IPS-18c (cell line): ENCODE measurements around the gene PMFBP1.
"Not testable (repeated sequence)": the region's sequence is repeated elsewhere in the genome, so short reads cannot be mapped to it uniquely, and the experiment has no call there.

Experiments
- H3K4me3 ChIP-seq: 2 replicates; pipeline ENCODE4 v1.7.0; 2013; ENCODE audit warnings: low read depth, mild to moderate bottlenecking, low read length, moderate library complexity; ENCODE audit not compliant: insufficient read depth
- H3K9me3 ChIP-seq: one replicate; pipeline ENCODE4 v1.6.1; 2013; ENCODE audit warnings: mild to moderate bottlenecking, low read length, moderate library complexity; ENCODE audit not compliant: control insufficient read depth, insufficient read depth

The PMFBP1 gene

DNA sequence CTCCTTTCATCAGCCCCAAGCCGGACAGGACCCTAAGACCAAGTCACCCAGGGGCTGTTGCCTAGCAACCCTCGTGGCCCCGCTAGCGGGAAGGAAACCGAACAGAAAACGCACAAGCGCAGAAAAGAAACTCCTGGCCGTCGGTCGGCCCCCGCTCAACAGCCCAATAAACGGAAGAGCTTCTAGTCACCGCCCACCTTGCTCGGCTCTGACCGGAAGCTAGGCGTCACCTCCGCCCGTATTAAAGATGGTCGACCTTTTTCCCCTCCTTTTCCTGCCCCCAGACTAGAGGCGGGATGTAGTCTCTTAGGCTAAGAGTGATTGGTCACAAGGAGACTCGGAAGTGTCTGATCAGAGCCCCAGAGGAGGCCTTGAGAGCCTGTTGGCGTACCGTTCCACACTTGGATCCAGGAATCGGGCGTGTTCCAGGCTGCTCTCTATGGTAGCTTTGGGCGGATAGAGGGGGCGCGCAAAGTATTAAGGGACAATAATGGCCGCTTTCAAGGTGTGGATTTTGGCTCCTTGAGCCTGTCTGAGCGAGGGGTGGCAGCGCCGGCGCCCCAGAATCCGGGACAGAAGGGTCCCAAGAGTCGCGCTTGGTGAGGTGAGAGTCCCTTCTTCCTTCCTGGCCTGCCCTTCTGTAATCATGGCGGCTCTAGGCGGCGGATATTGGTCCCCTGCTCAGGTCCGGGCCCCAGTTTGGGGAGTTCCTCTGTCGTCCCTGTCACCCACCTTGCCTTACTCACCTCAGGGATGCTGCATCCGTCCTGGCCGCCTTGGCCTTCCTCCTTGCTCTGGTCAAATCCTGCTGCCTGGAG is 78.3 kb downstream of the PMFBP1 start, which contains the start of the genes DHX38 and TXNL4B:
TSS of gene DHX38 (plus strand) at position 400 of the 818 bp plus-strand sequence. CDS start 2,311 bp downstream, outside the sequence.
TSS of gene TXNL4B (minus strand) at position 173 of the 818 bp plus-strand sequence. CDS start 2,871 bp downstream, outside the sequence.
- H3K4me3 ChIP-seq: peak within 1 kb of the TSS; percentile 94
- no peaks in the 10 kb centered on the region for H3K9me3 ChIP-seq

DNA sequence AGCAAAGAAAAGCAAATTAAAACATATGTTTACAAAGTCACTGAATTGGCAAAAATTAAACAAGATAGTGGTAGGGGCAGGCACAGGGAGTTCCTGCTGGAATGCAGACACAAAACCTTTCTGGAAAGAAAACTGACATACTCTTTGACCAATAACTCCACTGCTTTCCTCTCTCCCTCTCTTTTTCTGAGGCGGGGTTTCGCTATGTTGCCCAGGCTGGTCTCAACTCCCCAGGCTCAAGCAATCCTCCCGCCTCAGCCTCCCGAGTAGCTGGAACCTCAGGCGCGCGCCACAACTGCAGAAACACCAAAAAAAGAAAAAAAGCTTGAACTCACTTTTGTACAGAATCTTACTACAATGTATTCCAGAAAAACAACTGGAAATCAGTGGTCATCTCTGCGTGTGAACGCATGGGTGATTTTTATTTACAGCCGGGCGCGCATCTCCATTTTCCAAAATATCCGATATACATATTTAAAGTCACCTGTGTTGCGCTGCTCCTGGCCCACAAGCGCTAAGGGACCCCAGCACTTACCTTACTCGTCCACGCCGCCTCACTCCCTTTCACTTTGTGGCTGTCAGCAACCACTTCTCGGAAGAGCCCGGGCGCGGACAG is 79.0 kb downstream of the PMFBP1 start:
- no peaks in the 10 kb centered on the region for H3K9me3 ChIP-seq
- peak overlapping the region; percentile 94 for H3K4me3 ChIP-seq

DNA sequence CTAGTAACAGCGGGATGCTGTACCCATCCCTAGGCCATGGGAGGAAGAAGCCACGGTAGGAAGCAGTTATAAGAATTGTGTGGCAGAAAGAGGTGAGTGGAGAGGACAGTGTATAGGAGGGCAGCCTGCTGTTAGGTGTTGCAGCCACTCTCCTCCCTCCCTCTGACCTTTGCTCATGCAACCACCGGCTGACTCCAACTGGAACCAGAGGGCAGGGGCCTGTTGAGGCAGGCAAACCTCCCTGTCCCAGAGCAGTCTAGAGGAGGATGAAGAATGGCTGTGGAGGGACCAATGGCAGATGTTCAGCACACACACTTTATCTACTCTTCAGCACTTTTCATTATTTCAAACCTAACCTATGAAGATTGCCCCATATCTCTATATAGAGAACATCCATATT is 80.7 kb downstream of the PMFBP1 start:
- no peak overlapping the region for H3K4me3 ChIP-seq
- no peaks in the 10 kb centered on the region for H3K9me3 ChIP-seq

DNA sequence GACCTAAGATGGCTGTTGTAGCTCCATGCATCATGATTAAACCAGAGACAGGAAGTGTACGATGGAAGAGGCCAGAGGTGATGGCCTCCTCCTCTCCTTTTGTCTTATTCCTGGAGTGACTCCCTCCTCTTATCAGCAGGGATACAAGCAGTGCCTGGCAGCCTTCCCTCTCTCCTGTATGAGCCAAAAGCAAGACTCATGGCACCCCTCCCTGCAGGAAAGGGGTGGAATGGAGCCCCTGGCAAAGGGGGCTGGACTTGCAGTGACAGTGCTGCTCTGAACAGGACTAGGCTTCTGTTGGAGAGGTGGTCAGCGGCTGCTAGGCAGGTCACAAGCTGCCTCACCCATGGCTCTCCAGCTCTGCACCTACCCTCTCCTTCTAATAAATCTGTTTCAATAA is 87.0 kb downstream of the PMFBP1 start:
- H3K4me3 ChIP-seq: no peak overlapping the region; the same call in 1 of the 2 replicates
- peaks cover 3% of the 10 kb centered on the region for H3K9me3 ChIP-seq

DNA sequence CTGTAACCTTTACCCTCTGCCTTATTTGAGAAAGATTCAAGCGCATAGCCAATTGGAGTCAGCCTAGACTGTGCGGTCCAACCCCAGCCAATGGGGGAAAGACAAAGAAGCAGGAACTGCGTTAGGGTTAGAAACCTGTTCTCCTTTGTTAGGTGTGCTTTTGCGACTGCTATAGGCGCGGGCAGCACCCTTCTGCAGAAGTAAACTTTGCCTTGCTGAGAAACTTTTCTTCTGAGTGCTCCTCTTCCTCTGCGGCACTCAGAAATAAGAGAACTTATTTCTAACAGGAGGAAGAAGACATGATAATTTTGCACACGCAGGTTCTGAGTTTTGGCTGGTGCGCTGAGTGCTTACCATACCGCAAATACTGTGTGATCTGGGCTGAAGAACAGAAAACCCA is 87.5 kb downstream of the PMFBP1 start:
- Histone ChIP-seq H3K9me3 (peaks cover 3% of the 10 kb centered on the region), H3K4me3 (no peak overlapping the region)

DNA sequence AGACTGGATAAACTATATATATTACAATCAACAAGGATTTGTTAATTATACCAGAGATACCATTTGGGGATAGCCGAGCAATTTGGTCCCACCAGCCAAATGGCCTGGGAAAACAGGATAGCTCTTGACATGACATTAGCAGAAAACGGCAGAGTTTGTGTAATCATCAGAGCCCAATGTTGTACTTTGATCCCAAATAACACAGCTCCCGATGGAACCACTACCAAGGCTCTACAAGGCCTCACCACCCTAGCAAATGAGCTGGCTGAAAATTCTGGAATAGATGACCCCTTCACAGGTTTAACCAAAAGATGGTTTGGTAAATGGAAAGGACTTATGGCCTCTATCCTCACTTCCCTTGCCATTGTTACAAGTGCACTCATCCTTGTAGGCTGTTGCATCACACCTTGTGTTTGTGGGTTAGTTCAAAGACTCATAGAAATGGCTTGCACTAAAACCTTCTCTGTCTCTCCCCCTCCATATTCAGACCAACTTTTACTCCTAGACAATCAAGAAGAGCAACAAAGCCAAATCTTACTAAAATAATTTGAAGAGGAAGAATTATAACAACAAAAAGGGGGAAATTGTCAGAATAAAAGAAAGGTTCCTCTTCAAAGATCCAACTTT is 88.1 kb downstream of the PMFBP1 start:
- H3K4me3 ChIP-seq: no peak overlapping the region
- peaks cover 3% of the 10 kb centered on the region for H3K9me3 ChIP-seq

DNA sequence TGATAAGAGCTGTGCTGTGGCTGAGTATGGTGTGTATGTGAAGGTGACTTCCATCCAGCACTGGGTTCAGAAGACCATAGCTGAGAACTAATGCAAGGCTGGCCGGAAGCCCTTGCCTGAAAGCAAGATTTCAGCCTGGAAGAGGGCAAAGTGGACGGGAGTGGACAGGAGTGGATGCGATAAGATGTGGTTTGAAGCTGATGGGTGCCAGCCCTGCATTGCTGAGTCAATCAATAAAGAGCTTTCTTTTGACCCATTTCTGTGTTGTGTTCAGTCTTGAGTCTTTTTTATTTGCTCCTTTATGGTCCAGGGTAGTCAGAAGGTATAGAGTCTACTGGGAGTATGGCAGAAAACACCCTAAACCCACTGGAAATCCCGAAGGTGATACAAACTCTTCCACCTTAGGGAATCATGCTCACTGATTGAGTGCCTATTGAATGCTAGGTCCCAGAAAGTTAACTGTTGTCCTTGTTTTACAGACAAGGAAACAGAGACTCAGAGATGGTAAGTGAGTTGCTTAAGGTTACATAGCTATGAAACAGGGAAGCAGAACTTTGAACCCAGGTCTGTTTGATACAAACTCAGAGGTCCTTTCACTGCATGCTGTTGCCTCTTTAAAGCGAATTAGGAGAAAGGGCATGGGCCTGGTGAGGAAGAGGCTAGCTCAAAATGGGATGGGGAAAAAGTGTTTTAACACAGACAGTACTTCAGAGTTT is 94.8 kb downstream of the PMFBP1 start:
- not testable (repeated sequence) for H3K4me3 ChIP-seq, H3K9me3 ChIP-seq

DNA sequence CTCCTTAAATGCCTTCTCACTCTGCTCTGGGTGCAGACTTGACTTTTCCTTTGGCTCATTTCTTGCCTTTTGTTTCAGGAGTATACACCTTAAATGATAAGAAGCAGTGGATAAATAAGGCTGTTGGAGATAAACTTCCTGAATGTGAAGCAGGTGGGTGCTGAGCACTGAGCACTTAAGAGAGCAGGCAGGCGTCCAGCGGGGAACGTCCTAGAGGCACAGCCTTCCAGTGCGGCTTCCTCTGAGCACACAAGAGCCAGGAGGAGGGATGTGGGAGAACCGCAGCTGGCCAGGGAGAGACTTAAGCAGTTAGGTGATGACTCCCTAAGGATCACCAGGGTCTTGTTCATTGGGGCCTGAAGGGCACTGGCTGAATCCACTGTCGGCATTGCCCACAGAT is 96.9 kb downstream of the PMFBP1 start:
- H3K4me3 ChIP-seq, H3K9me3 ChIP-seq: not testable (repeated sequence)

DNA sequence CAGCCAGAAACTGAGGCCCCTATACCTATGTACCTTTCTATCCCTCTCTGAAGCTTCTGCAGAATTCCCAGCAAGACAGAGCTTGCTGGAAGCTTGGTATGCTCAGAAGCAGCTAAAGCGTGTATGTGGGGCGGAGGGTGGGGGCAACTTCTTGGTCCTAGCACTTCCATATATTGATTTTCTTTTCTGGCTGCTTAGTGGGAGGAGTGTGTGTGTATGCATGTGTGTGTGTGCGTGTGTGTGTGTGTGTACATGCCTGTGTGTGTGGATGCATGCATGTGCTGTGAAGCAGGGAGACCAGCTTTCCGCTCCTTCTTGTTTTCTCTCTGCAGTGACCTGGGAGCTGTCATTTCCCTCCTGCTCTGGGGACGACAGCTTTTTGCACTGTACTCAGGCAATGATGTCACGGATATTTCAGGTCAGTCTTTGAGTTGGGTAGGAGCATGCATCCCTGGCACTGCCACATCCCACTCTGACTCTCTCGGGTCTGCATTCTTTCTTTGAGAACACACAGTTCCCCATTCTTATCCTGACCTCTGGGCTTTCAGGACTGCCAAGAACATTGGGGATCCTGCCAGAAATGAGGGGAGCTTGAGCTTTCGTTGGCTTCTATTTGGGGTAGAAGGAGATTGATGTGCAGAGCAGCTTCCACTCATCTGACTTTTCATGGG is 98.3 kb downstream of the PMFBP1 start:
- peaks cover 2% of the 10 kb centered on the region for H3K9me3 ChIP-seq

DNA sequence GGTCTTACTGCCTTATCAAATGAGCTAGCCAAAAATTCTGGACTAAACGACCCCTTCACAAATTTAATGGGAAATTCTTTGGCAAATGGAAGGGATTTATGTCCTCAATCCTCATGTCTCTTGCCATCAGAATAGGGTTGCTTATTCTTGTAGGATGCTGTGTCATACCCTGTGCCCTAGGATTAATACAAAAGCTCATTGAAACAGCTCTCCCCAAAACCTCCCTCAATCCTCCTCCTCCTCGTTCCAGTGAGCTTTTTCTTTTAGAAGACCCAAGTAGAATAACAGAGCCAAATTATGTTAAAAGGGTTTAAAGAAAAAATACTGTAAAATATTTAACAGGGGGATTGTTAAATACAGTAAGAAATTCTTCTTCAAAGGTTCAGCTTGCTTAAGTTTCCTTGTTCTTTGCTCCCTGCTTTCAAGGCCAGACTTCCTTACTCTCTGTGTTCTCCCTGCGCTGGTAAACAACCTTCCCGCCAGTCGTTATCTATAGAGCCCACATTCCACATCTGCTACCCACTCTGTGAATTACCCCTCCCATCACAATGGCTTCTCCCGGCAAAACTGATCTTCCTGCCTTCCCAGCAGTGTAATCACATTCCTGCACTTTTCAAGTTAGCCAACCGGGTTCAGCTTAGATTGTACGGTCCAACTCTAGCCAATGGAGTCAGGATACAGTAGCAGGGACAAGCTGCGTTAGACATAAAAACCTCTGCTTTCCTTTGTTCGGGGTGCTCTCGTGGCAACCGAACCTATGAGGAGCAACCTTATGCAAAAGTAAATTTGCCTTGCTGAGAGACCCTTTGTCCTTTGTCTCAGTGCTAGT is 99.2 kb downstream of the PMFBP1 start:
- H3K9me3 ChIP-seq: peaks cover 2% of the 10 kb centered on the region
- no peak overlapping the region for H3K4me3 ChIP-seq

More for the DNA sequence above, 98.3 kb downstream of the PMFBP1 start:
- no peak overlapping the region for H3K4me3 ChIP-seq
